Endothelial cell (in vitro differentiated cells): ENCODE measurements around the gene APC2. TPM values are rescaled to one million over a fixed set of nuclear protein-coding genes. Genes with fewer than 3 reads are reported as not detected.

Experiments
- DNase-seq: peaks from one replicate; pipeline ENCODE4 v3.0.0; 2021; ENCODE audit warnings: low spot score
- H3K27ac Mint-ChIP-seq: one replicate; pipeline ENCODE4 v1.8.0; 2021; ENCODE audit warnings: mixed read lengths, inconsistent platforms; ENCODE audit not compliant: unreplicated experiment
- H3K27me3 Mint-ChIP-seq: one replicate; pipeline ENCODE4 v1.8.0; 2021; ENCODE audit warnings: mild to moderate bottlenecking, moderate library complexity, mixed read lengths, inconsistent platforms; ENCODE audit not compliant: unreplicated experiment
- H3K36me3 Mint-ChIP-seq: one replicate; pipeline ENCODE4 v1.8.0; 2021; ENCODE audit warnings: mild to moderate bottlenecking, low read depth, mixed read lengths, inconsistent platforms; ENCODE audit not compliant: unreplicated experiment
- H3K4me1 Mint-ChIP-seq: one replicate; pipeline ENCODE4 v1.8.0; 2021; ENCODE audit warnings: mild to moderate bottlenecking, mixed read lengths, inconsistent platforms; ENCODE audit not compliant: unreplicated experiment
- H3K4me3 Mint-ChIP-seq: one replicate; pipeline ENCODE4 v1.8.0; 2021; ENCODE audit warnings: mild to moderate bottlenecking, mixed read lengths, inconsistent platforms; ENCODE audit not compliant: unreplicated experiment
- H3K9me3 Mint-ChIP-seq: one replicate; pipeline ENCODE4 v1.8.0; 2021; ENCODE audit warnings: mixed read lengths, inconsistent platforms; ENCODE audit not compliant: unreplicated experiment
- total RNA-seq: library from RNA; stranded (reverse); fragmentation: NEBNext Ultra II Directional; extraction: Animal tissue kit (Norgen Biotek cat#: 25700); gene quantifications from one replicate; pipeline ENCODE4 v1.2.1, GENCODE V29; 2021; ENCODE audit not compliant: unreplicated experiment
- TF ChIP-seq, protein P1 (sequence below): fragments of 200-600 bp; sonication (generic); IDR thresholded peaks from one replicate; pipeline ENCODE4 v1.5.0; 2021; ENCODE audit warnings: antibody characterized with exemption; ENCODE audit not compliant: unreplicated experiment

APC2 gene
- total RNA-seq, 1 donor from 2014 or later = 1.9 TPM

DNA sequence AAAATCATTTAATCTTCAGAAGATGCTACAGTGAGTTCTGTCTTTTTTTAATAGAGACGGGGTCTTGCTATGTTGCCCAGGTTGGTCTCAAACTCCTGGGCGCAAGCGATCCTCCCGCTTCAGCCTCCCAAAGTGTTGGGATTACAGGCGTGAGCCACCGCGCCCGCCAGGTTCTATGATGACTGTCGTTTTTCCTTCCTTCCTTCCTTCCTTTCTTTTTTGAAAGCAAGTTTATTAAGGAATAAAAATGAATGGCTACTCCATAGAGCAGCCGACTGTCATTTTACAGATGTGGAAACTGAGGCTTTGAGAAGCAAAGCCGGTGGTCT is 48.1 kb upstream of the APC2 start:
- TF ChIP-seq, protein P1, sequence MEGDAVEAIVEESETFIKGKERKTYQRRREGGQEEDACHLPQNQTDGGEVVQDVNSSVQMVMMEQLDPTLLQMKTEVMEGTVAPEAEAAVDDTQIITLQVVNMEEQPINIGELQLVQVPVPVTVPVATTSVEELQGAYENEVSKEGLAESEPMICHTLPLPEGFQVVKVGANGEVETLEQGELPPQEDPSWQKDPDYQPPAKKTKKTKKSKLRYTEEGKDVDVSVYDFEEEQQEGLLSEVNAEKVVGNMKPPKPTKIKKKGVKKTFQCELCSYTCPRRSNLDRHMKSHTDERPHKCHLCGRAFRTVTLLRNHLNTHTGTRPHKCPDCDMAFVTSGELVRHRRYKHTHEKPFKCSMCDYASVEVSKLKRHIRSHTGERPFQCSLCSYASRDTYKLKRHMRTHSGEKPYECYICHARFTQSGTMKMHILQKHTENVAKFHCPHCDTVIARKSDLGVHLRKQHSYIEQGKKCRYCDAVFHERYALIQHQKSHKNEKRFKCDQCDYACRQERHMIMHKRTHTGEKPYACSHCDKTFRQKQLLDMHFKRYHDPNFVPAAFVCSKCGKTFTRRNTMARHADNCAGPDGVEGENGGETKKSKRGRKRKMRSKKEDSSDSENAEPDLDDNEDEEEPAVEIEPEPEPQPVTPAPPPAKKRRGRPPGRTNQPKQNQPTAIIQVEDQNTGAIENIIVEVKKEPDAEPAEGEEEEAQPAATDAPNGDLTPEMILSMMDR = no peak
- peaks cover 9% of the 10 kb centered on the region for H3K4me1 Mint-ChIP-seq
- H3K36me3 Mint-ChIP-seq = peaks cover 7% of the 10 kb centered on the region
- no peaks in the 10 kb centered on the region for H3K9me3 Mint-ChIP-seq
- H3K27ac Mint-ChIP-seq = no peak overlapping the region
- H3K4me3 Mint-ChIP-seq = peak overlapping the region; percentile 83
- no peak for DNase-seq
- peaks cover 20% of the 10 kb centered on the region for H3K27me3 Mint-ChIP-seq

DNA sequence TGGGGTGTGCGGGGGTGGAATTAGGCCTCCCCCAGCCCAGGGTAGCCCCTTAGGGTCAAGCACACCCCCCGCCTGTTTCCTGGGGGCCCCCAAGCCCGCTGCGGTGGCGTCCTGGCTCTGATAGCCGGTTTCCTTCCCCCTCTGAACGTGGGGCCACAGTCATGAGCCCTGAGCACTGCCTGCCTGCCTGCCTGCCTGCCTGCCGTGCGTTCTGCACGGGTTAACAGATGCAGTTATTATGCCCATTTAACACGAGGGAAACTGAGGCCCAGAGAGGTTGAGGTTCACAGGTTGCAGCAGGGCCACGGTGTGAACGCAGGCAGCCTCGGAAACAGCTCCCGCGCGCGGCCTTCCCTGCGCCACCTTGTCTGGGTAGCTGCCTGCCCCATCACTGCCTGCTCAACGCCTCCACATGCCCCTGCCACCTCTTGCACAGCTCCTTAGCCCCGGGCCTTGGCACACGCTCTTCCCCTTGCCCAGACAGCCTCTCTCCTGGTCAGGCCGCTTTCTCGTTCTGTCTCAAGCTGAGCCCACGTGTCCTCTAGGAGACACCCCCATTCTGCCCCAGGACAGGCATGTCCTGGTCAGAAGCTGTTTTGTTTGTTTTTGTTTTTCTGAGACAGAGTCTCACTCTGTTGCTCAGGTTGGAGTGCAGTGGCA is 47.4 kb upstream of the APC2 start:
- DNase-seq = no peak
- Mint-ChIP-seq H3K27me3 (peaks cover 20% of the 10 kb centered on the region), H3K4me1 (peaks cover 9% of the 10 kb centered on the region), H3K36me3 (peaks cover 7% of the 10 kb centered on the region), H3K4me3 (peak overlapping the region; percentile 49), H3K27ac (peak overlapping the region; percentile 34), H3K9me3 (no peaks in the 10 kb centered on the region)
- TF ChIP-seq, protein P1 = no peak

DNA sequence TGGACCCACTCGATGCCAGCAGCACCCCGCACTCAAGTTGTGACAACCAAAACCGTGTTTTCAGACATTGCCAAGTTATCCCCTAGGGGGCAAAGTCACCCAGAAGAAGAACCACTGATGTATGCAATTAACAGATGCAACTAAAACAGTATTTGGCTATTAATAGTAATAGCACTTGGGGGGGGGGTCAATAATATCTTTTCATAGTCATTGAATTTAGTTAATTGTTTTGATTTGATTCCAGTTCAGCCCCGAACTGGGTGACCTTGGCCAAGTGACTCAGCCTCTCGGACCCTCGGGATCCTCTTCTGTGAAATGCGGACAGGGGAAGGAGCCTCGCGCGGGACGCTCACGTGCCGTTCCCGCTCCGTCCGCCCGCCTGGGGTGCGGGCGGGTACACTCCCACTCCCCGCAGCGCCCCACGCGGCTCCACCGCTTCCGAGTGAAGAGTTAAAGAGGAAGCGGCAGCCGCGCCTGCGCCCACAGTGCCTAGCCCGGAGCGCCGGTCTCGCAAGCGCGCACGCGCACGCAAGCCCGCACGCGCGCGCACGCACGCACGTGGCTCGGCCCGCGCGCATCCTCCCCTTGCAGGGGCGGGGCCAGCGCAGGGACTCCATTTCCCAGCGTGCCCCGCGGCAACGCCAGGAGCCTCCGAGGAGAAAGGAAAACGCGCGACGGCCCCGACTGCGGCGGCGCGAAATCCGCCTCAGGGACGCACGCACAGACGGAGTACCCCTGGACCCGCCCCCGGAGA is 43.0 kb upstream of the APC2 start:
- Mint-ChIP-seq H3K4me3 (peak overlapping the region; percentile 88), H3K36me3 (peaks cover 13% of the 10 kb centered on the region), H3K9me3 (no peaks in the 10 kb centered on the region), H3K27me3 (peaks cover 29% of the 10 kb centered on the region), H3K27ac (peak overlapping the region; percentile 75), H3K4me1 (peaks cover 30% of the 10 kb centered on the region)
- TF ChIP-seq, protein P1 = peak; percentile 27
- DNase-seq = peak; percentile 100

DNA sequence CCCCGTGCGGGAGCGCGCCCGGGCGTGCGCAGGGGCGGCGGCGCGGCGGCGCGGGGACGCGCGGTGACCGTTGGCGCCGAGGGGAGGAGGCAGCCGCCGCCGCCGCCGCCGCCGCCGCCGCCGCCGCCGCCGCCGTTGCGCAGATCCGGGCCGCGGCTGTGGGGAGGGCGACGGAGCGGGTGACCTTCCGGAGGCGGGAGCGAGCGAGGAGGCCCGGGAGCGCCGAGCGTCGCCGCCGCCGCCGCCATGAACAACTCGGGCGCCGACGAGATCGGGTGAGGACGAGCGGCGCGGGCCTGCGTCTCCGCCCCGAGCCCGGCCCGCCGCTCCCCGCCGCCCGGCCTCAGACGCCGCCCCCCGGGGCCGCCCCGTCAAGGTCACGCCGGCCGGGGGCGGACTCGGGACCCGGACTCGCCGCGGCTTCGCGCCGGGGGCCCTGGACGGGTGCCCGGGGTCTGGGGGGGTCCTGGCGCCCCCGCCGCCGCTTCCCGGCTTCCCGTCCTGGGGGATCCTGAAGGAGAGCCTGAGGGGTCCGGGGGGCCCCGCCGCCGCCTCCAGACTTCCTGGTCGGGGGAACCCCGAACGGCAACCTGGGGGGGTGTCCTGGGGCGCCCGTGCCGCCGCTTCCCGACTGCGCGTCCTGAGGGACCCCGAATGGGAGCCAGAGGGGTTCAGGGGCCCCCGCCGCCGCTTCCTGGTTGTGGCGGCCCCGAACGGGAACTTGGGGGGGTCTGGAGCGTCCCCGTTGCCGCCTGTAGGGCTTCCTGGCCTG is 42.2 kb upstream of the APC2 start, which contains the start of gene DAZAP1:
Gene DAZAP1, plus strand, starts transcription at position 59 of the 772 bp plus-strand sequence. Its CDS starts 188 bp downstream, at position 247.
- H3K9me3 Mint-ChIP-seq = no peaks in the 10 kb centered on the region
- peak within 1 kb of the TSS; percentile 75 for H3K27ac Mint-ChIP-seq
- no peak for DNase-seq
- peak within 1 kb of the TSS; percentile 88 for H3K4me3 Mint-ChIP-seq
- peaks cover 27% of the 10 kb centered on the region for H3K4me1 Mint-ChIP-seq
- TF ChIP-seq, protein P1 = no peak
- H3K36me3 Mint-ChIP-seq = peaks cover 13% of the 10 kb centered on the region
- peaks cover 25% of the 10 kb centered on the region for H3K27me3 Mint-ChIP-seq
